Measurements from ENCODE around the gene JUP.
"Not testable (repeated sequence)": the region's sequence is repeated elsewhere in the genome, so short reads cannot be mapped to it uniquely, and the experiment has no call there.

The JUP gene

DNA sequence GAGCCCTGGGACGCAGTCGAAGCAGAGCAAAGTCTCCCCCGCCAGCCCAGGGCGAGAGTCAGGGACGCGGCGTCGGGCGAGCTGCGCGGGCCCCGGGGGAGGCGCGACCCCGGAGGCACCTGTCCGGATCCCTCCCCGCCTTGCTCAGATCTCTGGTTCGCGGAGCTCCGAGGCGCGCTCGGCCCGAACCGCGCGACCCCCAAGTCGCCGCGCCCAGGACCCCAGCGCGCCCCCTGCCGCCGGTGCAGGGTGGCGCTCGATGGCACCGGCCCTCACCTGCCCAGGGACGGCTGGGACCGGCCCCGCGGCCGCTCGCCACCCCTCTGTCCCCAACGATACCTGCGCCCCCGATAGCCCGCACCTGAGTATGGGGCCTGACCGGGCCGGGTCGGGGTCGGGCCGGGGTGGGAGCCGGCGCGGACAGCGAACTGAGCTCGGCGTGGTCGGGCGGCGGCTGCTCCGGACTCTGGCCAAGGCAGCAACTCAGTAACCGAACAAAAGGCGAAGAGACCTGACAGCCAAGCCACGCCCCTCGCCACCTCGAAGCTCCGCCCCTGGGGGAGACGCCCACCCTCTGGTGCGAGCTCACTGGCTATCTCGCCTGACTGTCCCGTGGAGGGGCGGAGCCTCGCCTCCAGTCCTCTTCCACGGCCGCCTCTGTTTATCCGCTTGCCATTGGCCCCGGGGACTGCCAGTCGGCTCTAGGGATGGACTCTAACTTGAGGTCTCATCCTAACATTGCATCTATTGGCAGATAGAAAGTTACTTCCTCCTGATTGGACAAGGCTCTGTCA is at the start of gene JUP:
JUP (minus strand) TSS at position 485 of the 794 bp plus-strand sequence. CDS start 14,857 bp downstream, outside the sequence.
- peak; percentile 83 for TF ChIP-seq CTCF (conservative IDR thresholded peaks at IDR 0.05)
- H3K27ac ChIP-seq = peak within 1 kb of the TSS; percentile 83

DNA sequence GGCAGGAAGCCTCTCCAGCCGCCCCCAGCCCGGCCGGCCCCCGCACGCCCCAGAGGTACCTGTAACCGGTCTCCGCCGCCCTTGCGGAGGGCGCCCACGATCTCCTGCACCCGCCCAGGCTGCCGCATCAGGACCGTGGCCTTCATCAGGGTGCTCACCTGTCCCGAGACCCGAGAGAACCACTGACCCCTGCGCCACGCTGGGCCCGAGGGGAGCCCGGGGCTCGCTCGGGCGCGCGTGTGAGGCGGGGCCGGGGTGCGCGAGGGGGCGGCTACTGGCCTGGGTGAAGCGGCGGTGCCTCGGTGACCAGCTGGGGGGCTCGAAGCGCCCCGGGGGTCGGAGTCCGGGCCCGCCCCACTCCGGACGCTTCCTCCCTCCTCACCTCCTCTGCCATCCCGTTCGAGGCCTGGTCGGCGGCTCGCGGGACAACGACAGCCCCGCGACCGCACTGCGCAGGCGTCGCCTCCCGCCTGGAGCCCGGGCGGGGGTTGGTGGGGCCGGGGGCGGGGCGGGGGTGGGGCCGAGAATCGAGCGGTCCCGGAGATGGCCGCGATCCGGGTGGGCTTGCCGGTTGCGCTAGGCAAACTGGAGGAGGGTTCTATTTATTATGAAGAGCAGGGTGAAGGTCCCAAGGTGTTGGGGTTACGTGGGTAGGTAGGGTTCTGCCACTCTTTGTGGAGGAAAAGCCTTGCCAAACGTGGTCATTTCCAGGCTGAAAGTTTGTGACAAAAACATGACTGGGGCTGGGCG is 49.5 kb upstream of the JUP start, which contains the start of gene NT5C3B:
NT5C3B (minus strand) TSS at position 433 of the 750 bp plus-strand sequence; CDS start at position 394, 39 bp downstream.
- peak within 1 kb of the TSS; percentile 73; the same call in 1 of the 2 replicates for H3K27ac ChIP-seq
- no peak for TF ChIP-seq CTCF (conservative IDR thresholded peaks at IDR 0.05)

DNA sequence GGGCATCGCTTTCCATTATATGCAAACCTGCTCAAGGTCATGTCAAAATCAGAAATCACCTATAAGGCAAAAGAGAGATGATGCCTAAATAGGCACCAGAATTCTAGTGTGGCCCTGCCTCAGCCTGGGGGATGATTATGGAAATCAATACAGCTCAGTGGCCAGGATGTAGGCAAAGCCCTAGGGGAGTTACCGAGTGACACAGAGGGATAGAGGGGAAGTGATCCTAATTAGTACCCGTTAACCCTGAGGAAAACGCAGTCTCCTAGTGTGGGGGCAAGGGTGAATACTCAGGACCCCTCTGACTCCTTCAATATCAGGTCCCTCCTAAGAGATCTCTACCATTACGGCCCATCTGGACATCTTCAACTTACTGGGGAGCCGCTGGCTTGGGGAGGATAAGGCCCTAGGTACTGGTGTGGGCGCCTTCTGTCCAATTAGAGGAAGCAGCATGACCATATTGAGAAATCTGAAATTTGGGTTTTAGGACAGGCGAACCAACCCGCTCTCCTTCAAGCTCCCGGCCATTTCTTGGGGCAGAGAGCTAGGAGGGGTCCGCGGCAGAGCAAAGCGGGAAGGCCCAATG is 48.8 kb upstream of the JUP start:
- peak overlapping the region; percentile 73; the same call in 1 of the 2 replicates for H3K27ac ChIP-seq
- no peak for TF ChIP-seq CTCF (conservative IDR thresholded peaks at IDR 0.05)

DNA sequence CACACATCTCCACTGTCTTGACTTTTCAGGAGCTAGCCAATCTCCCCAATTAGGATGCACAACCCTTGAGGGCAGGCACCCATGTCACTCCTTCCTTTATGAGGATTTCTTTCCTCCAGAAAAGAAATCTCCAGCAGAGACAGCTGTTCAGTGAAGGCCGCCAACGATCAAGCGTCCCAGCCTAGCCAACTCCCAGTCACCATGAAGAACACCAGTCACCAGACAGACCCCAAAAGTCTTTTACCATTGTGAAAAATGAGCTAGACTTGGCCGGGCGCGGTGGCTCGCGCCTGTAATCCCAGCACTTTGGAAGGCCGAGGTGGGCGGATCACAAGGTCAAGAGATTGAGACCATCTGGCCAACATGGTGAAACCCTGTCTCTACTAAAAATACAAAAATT is 43.5 kb upstream of the JUP start:
- H3K27ac ChIP-seq = not testable (repeated sequence)

GRCh38 chr17:41825175-41825845 is 38.8 kb upstream of the JUP start:
- no peak for TF ChIP-seq CTCF (conservative IDR thresholded peaks at IDR 0.05)
- H3K27ac ChIP-seq = no peak overlapping the region

DNA sequence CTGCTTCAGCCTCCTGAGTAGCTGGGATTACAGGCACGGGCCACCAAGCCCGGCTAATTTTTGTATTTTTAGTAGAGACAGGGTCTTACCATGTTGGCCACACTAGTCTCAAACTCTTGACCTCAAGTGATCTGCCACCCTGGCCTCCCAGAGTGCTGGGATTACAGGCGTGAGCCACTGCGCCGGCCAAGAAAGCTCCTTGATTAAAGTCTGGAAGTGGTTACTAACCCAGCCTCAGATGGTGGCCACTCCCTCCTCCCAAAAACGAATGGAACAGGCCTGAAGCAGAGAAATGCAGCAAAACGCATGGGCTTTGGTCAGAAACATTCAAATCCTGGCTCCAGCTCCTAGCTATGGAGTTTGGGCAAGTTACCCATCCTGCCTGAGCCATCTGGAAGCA is 37.6 kb upstream of the JUP start:
- H3K27ac ChIP-seq = no peak overlapping the region
- no peak for TF ChIP-seq CTCF (conservative IDR thresholded peaks at IDR 0.05)

DNA sequence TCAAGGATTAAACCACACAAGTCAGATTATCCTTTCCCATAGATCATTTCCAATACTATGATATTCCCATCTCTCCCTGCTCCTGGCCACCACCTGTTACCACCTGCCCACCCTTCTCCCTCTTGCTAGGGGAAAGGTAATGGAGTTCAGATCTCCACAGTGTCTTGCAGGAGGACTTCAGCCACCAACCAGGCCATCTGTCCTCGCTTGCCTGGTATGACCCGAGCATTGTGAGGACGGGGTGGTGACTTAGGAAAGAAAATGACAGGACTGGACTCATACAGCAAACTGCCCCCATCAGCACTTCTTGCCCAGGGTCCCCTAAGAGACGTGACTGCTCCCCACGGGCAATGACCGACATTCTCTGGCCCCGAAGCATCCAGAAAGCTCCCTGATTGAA is 37.1 kb upstream of the JUP start:
- TF ChIP-seq CTCF (conservative IDR thresholded peaks at IDR 0.05) = no peak
- H3K27ac ChIP-seq = no peak overlapping the region
